HG03575 (cell line): ENCODE measurements around the gene PPP1R1C.

Experiments
- ATAC-seq: cut with Tn5 transposase; IDR thresholded peaks from one replicate; pipeline ENCODE4 v1.9.1; 2021; ENCODE audit not compliant: unreplicated experiment, insufficient number of reproducible peaks, low FRiP score; ENCODE audit errors: extremely low read depth

PPP1R1C gene

DNA sequence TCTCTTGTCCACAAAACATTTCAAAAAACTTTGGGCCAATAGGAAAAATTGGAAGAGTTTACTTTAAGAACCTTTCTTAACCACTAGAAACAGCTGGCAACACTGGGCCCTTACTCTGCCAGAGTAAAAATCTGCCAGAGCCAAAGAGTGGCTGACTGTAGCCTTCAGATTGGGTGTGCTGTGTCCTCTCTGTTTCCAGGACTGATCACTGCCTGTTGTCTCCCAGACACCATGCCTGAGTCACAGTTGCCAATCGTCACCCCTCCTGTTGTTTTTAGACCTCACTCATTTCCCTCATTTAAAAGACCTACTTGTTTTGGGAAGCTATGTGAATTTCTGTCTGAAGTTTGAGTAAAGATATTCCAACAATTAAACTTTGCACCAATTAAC lies 159.1 kb downstream of the PPP1R1C start:
- no peak for ATAC-seq

- ATAC-seq: no peak
Measured at GRCh38 chr2:182148344-182148743, 162.7 kb downstream of the PPP1R1C start.

- no peak for ATAC-seq
Measured at GRCh38 chr2:182163878-182164277, 178.2 kb downstream of the PPP1R1C start.

DNA sequence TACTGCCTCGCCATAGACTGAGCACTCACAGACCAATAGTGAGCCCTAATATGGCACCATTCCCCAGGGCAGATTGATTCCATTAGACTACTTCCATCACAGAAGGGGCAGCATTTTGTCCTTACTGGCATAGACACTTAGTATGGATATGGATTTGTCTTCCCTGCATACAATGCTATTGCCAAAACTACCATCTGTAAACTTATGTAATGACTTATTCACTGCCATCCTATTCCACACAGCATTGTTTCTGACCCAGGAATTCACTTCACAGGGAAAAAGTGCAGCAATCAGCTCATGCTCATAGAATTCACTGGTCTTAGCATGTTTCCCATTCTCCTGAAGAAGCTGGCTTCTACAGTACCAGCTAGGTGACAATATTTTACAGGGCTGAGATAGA lies 179.0 kb downstream of the PPP1R1C start:
- no peak for ATAC-seq

- ATAC-seq: no peak
Measured at GRCh38 chr2:182165202-182165601, 179.5 kb downstream of the PPP1R1C start.

DNA sequence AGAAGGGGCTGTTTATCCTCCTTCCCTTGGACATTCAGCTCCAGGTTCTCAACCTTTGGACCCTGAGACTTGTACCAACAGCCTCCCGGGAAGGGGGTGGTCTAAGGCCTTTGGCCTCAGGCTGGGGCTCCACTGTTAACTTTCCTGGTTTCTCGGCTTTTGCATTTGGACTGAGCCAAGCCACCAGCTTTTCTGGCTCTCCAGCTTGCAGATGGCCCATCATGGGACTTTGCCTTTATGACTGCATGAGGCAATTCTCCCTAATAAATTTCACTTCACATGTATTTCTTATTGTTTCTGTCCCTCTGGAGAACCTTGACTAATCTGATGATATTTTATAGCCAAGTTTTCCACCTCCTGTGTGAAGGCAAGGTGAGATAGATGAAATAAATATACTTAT lies 180.8 kb downstream of the PPP1R1C start:
- no peak for ATAC-seq

DNA sequence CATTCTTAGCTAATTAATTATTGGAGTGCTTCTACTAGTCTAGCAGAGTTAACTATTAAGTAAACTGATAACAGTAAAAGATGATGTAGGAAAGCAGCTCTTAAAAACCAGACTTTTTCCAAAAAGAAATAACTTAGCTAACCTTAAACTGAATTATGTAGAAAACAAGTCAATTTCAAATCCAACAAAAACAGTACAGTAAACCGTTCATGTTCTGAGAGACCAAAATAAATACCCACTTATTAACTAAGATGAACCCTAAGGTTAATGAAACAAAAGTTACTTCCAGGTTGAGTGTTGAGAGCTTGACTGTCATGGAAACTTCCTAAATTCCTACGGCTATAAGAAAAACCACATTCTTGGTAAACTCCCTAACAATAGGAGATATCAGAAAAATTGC lies 181.2 kb downstream of the PPP1R1C start:
- ATAC-seq: no peak
